K562 (cell line): ENCODE results near the gene EXTL1. TPM values are rescaled to one million over a fixed set of nuclear protein-coding genes. Genes with fewer than 3 reads are reported as not detected.
A peak's percentile ranks its signal among the peaks of the same experiment; 100 is the strongest.

ENCODE experiments used
- CBFA2T3 ChIP-seq: fragments of 450-650 bp; IDR thresholded peaks from 2 replicates; pipeline ENCODE4 v1.6.1; 2017
- CEBPB ChIP-seq: fragments of 450-650 bp; IDR thresholded peaks from 2 replicates; pipeline ENCODE4 v1.6.1; 2016; ENCODE audit warnings: missing genetic modification characterization, missing compliant biosample characterization
- CLOCK ChIP-seq: fragments of 250-450 bp; sonication (Bioruptor Pico); IDR thresholded peaks from 2 replicates; pipeline ENCODE4 v1.4.0; 2020; ENCODE audit warnings: mild to moderate bottlenecking, moderate library complexity, borderline replicate concordance
- GTF2E2 ChIP-seq: fragments of 200-800 bp; sonication (Bioruptor generic); IDR thresholded peaks from 2 replicates; pipeline ENCODE4 v1.6.1; 2016; ENCODE audit warnings: missing genetic modification characterization, missing compliant biosample characterization
- HDAC2 ChIP-seq: fragments of 450-650 bp; IDR thresholded peaks from 2 replicates; pipeline ENCODE4 v1.6.1; 2016; ENCODE audit warnings: mild to moderate bottlenecking
- MTA1 ChIP-seq: fragments of 450-650 bp; IDR thresholded peaks from 2 replicates; pipeline ENCODE4 v1.6.1; 2017; ENCODE audit warnings: borderline replicate concordance
- MXI1 ChIP-seq: IDR thresholded peaks from 2 replicates; pipeline ENCODE4 v1.6.1; 2011; ENCODE audit warnings: low read depth, mild to moderate bottlenecking, improper control_type of control experiment, low read length
- NFIC ChIP-seq: fragments of 450-650 bp; IDR thresholded peaks from 2 replicates; pipeline ENCODE4 v1.6.1; 2017; ENCODE audit warnings: mild to moderate bottlenecking, inconsistent platforms
- NFYB ChIP-seq: IDR thresholded peaks from 2 replicates; pipeline ENCODE4 v1.6.1; 2011; ENCODE audit warnings: mild to moderate bottlenecking, moderate library complexity; ENCODE audit not compliant: insufficient read length; ENCODE audit errors: extremely low read depth
- SNIP1 ChIP-seq: fragments of 450-650 bp; IDR thresholded peaks from 2 replicates; pipeline ENCODE4 v1.7.1; 2017; ENCODE audit warnings: low read depth, mild to moderate bottlenecking
- STAT5B ChIP-seq: fragments of 250-450 bp; sonication (Bioruptor Pico); IDR thresholded peaks from 2 replicates; pipeline ENCODE4 v1.8.0; 2021; ENCODE audit warnings: mild to moderate bottlenecking, inconsistent platforms
- VEZF1 ChIP-seq: fragments of 200-800 bp; sonication (Bioruptor generic); IDR thresholded peaks from 2 replicates; pipeline ENCODE4 v1.6.1; 2017; ENCODE audit warnings: missing genetic modification characterization, missing compliant biosample characterization
- ZMIZ1 ChIP-seq, 2 experiments: fragments of 150-350 bp in 1 of 2; IDR thresholded peaks; 2 replicates each; pipeline ENCODE4 v1.6.1; 2012 to 2016; ENCODE audit warnings: low read depth in 2 of 2, low read length in 2 of 2, mild to moderate bottlenecking in 1 of 2, moderate library complexity in 1 of 2
- polyA plus RNA-seq, 8 experiments: library from polyadenylated mRNA; depleted of rRNA in 4 of 8; stranded (reverse) in 5 of 8; unstranded in 3 of 8; fragments of >200 nt; fragmentation: Nextera tagmentation in 2 of 8; fragmentation: Illumina TruSeq in 1 of 8; extraction: Ambion mirVana in 2 of 8; extraction: Trizol in 1 of 8; gene quantifications; 2 replicates each; pipeline versions ENCODE4 v1.2.1 to v1.2.3, GENCODE V29; 2011 to 2014; ENCODE audit warnings: inconsistent platforms in 1 of 8, missing spikeins in 1 of 8
- total RNA-seq, 7 experiments: library from RNA; depleted of rRNA in 6 of 7; stranded (reverse); fragments of >200 nt in 6 of 7; fragmentation: Illumina TruSeq in 2 of 7; extraction: Trizol in 2 of 7; gene quantifications; 2 replicates each; pipeline versions ENCODE4 v1.2.1 to v1.2.3, GENCODE V29; 2011 to 2021; ENCODE audit warnings: low replicate concordance in 1 of 7
- TF ChIP-seq, protein P1 (sequence below): fragments of 150-350 bp; IDR thresholded peaks from 2 replicates; pipeline ENCODE4 v1.6.1; 2014; ENCODE audit warnings: low read depth, mild to moderate bottlenecking, low read length, borderline replicate concordance
- TF ChIP-seq, protein P2 (sequence below): fragments of 250-450 bp; sonication (Bioruptor Pico); IDR thresholded peaks from 2 replicates; pipeline ENCODE4 v1.5.0; 2021; ENCODE audit warnings: mild to moderate bottlenecking, borderline replicate concordance

The EXTL1 gene
- total and polyA plus RNA-seq, 9 of the 15 experiments (the other 6 are each of a cell fraction or from before 2014, with no cell fraction given) = 0.04 to 0.23 (median 0.08) TPM; not detected in 3

DNA sequence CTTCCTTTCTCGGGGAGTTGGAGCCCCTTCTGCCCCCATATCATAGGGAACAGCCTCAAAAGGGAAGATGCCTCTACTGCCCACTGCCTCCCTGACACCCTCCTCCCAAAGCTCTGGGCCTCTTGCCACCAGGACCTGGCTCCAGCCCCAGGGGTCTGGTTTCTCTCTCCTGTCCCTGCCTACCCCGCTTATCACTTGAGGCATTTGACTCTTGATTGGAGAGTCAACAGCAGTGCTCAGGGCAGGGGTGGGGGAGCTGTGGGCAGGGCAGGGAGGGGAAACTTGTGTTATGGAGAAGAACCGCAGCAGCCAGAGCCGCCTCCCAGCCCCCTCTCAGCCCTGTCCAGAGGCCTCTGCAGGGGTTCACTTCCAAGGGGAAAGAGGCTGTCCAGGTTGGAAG, 45.3 kb downstream of the EXTL1 start (continued):
- TF ChIP-seq, protein P1, sequence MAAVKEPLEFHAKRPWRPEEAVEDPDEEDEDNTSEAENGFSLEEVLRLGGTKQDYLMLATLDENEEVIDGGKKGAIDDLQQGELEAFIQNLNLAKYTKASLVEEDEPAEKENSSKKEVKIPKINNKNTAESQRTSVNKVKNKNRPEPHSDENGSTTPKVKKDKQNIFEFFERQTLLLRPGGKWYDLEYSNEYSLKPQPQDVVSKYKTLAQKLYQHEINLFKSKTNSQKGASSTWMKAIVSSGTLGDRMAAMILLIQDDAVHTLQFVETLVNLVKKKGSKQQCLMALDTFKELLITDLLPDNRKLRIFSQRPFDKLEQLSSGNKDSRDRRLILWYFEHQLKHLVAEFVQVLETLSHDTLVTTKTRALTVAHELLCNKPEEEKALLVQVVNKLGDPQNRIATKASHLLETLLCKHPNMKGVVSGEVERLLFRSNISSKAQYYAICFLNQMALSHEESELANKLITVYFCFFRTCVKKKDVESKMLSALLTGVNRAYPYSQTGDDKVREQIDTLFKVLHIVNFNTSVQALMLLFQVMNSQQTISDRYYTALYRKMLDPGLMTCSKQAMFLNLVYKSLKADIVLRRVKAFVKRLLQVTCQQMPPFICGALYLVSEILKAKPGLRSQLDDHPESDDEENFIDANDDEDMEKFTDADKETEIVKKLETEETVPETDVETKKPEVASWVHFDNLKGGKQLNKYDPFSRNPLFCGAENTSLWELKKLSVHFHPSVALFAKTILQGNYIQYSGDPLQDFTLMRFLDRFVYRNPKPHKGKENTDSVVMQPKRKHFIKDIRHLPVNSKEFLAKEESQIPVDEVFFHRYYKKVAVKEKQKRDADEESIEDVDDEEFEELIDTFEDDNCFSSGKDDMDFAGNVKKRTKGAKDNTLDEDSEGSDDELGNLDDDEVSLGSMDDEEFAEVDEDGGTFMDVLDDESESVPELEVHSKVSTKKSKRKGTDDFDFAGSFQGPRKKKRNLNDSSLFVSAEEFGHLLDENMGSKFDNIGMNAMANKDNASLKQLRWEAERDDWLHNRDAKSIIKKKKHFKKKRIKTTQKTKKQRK = no peak
- TF ChIP-seq NFYB (no peak), MXI1 (no peak), SNIP1 (no peak), ZMIZ1 (IDR thresholded peaks at IDR 0.05; ENCODE audit: low read depth in 2 of 2, low read length in 2 of 2) (no peak), CEBPB (tag) (no peak), GTF2E2 (no peak), MTA1 (peak; percentile 57; the same call in 1 of the 2 replicates), STAT5B (CRISPR knock-in tag) (no peak), HDAC2 (no peak), CLOCK (CRISPR knock-in tag) (no peak), CBFA2T3 (no peak), NFIC (peak; percentile 42), VEZF1 (CRISPR knock-in tag) (peak; percentile 57; the same call in 1 of the 2 replicates)
- TF ChIP-seq, protein P2, sequence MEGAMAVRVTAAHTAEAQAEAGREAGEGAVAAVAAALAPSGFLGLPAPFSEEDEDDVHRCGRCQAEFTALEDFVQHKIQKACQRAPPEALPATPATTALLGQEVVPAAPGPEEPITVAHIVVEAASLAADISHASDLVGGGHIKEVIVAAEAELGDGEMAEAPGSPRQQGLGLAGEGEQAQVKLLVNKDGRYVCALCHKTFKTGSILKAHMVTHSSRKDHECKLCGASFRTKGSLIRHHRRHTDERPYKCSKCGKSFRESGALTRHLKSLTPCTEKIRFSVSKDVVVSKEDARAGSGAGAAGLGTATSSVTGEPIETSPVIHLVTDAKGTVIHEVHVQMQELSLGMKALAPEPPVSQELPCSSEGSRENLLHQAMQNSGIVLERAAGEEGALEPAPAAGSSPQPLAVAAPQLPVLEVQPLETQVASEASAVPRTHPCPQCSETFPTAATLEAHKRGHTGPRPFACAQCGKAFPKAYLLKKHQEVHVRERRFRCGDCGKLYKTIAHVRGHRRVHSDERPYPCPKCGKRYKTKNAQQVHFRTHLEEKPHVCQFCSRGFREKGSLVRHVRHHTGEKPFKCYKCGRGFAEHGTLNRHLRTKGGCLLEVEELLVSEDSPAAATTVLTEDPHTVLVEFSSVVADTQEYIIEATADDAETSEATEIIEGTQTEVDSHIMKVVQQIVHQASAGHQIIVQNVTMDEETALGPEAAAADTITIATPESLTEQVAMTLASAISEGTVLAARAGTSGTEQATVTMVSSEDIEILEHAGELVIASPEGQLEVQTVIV (CRISPR knock-in tag) = no peak
